Effector memory CD8-positive, alpha-beta T cell (primary cell): Measurements from ENCODE around the gene CSK.

Experiments used
- ATAC-seq: fragments of 150-1000 bp; cut with Tn5 transposase; replicated peaks from 2 replicates; pipeline ENCODE4 v1.10.0; 2021; ENCODE audit warnings: mild to moderate bottlenecking, moderate library complexity
- DNase-seq, 3 experiments: peaks; one replicate each; pipeline ENCODE4 v3.0.0; 2021
- H3K27ac Mint-ChIP-seq, 2 donors: one replicate each; pipeline ENCODE4 v1.8.0; 2022; ENCODE audit warnings: mild to moderate bottlenecking in 2 of 2, mixed read lengths in 2 of 2, moderate library complexity in 2 of 2
- H3K27me3 Mint-ChIP-seq, 2 donors: one replicate each; pipeline ENCODE4 v1.8.0; 2022; ENCODE audit warnings: mixed read lengths in 2 of 2
- H3K36me3 Mint-ChIP-seq: one replicate; pipeline ENCODE4 v1.8.0; 2022; ENCODE audit warnings: mild to moderate bottlenecking, moderate library complexity, mixed read lengths; ENCODE audit not compliant: insufficient read depth
- H3K4me1 Mint-ChIP-seq, 2 donors: one replicate each; pipeline ENCODE4 v1.8.0; 2022; ENCODE audit warnings: low read depth in 2 of 2, mixed read lengths in 2 of 2
- H3K4me3 Mint-ChIP-seq, 2 donors: one replicate each; pipeline ENCODE4 v1.8.0; 2022; ENCODE audit warnings: mild to moderate bottlenecking in 2 of 2, mixed read lengths in 2 of 2, moderate library complexity in 2 of 2
- H3K9me3 Mint-ChIP-seq, 2 donors: one replicate each; pipeline ENCODE4 v1.8.0; 2022; ENCODE audit warnings: mixed read lengths in 2 of 2

CSK gene

GRCh38 chr15:74776821-74777768 lies 4.8 kb upstream of the CSK start:
- Mint-ChIP-seq H3K27ac (peak overlapping the region; percentile 99), H3K36me3 (peaks cover 25% of the 10 kb centered on the region), H3K27me3 (no peaks in the 10 kb centered on the region), H3K9me3 (no peaks in the 10 kb centered on the region), H3K4me3 (peak overlapping the region; percentile 80 to 98), H3K4me1 (peaks cover 49 to 53% of the 10 kb centered on the region in 2 donors)
- DNase-seq: peak; percentile 52 to 59 (median 55)
- peak; percentile 56 for ATAC-seq

DNA sequence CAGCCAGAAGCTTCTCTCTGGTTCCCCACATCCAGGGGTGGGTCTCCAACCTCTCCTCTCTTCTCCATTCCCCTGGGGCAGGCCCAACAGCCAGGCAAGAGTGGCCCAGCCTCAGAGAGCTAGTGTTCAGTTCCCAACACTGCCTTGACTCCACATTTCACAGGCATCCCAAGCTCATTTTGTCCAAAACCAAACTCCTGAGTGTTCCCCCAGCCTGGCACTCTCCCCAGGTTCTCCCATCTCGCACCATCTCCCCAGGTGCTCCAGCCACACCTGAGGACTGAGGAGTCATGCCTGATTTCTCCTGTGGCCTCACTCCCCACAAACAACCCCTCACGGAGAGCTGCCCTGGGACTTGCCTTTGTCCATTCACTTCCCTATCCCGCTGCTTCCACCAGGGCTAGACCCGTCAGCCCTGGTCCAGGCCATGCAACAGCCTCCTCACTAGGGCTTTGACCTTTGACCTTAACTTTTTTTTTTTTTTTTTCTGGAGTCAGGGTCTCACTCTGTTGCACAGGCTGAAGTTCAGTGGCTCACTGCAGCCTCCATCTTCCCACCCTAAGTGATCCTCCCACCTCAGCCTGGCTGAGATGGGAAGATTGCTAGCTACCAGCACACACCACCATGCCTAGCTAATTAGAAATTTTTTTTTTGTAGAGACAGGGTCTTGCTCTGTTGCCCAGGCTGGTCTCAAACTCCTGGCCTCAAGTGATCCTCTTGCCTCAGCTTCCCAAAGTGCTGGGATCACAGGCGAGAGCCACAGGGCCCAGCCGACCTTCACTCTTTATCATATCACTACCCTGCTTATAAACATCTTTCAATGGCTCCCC lies 3.9 kb upstream of the CSK start:
- Mint-ChIP-seq H3K27me3 (no peaks in the 10 kb centered on the region), H3K4me3 (peak overlapping the region; percentile 80 to 98), H3K27ac (peak overlapping the region; percentile 99), H3K9me3 (no peaks in the 10 kb centered on the region), H3K36me3 (peaks cover 29% of the 10 kb centered on the region), H3K4me1 (peaks cover 50 to 56% of the 10 kb centered on the region in 2 donors)
- no peak for ATAC-seq
- DNase-seq: no peak

- no peaks in the 10 kb centered on the region for H3K27me3 Mint-ChIP-seq
- H3K36me3 Mint-ChIP-seq: peaks cover 32% of the 10 kb centered on the region
- DNase-seq (no peak), ATAC-seq (no peak)
- H3K9me3 Mint-ChIP-seq: no peaks in the 10 kb centered on the region
- peaks cover 56 to 61% of the 10 kb centered on the region in 2 donors for H3K4me1 Mint-ChIP-seq
- H3K4me3 Mint-ChIP-seq: peak overlapping the region; percentile 80 to 98
- H3K27ac Mint-ChIP-seq: peak overlapping the region; percentile 99
Observed at GRCh38 chr15:74778599-74778970, 3.3 kb upstream of the CSK start.

DNA sequence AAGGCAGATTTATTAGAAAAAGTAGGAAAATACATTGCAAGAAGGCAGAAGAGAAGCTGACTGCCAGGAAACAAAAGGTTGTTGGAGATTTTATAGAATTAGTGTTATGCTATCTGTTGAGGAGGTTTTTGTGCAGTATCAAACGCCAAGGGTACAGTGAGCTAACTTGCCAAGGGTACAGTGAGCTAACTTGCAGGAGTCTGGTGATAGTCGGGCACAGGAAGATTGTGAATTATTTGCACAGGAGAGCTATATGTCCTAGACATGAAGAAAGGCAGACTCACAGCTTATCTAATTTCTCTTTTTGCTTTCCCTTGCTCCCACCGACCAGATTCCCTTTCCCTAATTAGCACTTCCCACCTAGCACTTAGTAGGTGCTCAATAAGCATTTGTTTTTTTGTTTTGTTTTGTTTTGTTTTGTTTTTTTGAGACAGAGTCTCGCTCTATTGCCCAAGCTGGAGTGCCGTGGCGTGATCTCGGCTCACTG lies 2.7 kb upstream of the CSK start:
- peak overlapping the region; percentile 80 to 98 for H3K4me3 Mint-ChIP-seq
- H3K36me3 Mint-ChIP-seq: peaks cover 37% of the 10 kb centered on the region
- H3K27ac Mint-ChIP-seq: peak overlapping the region; percentile 99
- no peaks in the 10 kb centered on the region for H3K9me3 Mint-ChIP-seq
- peaks cover 61 to 66% of the 10 kb centered on the region in 2 donors for H3K4me1 Mint-ChIP-seq
- no peak for ATAC-seq
- no peak for DNase-seq
- no peaks in the 10 kb centered on the region for H3K27me3 Mint-ChIP-seq

GRCh38 chr15:74780523-74781430 lies 1.1 kb upstream of the CSK start:
- no peaks in the 10 kb centered on the region for H3K27me3 Mint-ChIP-seq
- peaks cover 76 to 79% of the 10 kb centered on the region in 2 donors for H3K4me1 Mint-ChIP-seq
- H3K4me3 Mint-ChIP-seq: peak overlapping the region; percentile 80 to 98
- ATAC-seq (peak; percentile 23), DNase-seq (no peak)
- peak overlapping the region; percentile 92 to 99 for H3K27ac Mint-ChIP-seq
- H3K9me3 Mint-ChIP-seq: no peaks in the 10 kb centered on the region
- H3K36me3 Mint-ChIP-seq: peaks cover 53% of the 10 kb centered on the region

- peak overlapping the region; percentile 80 to 82 for H3K4me3 Mint-ChIP-seq
- no peaks in the 10 kb centered on the region for H3K9me3 Mint-ChIP-seq
- peaks cover 78 to 83% of the 10 kb centered on the region in 2 donors for H3K4me1 Mint-ChIP-seq
- DNase-seq (peak; percentile 56 to 61 (median 60)), ATAC-seq (peak; percentile 35)
- H3K27me3 Mint-ChIP-seq: no peaks in the 10 kb centered on the region
- peak overlapping the region; percentile 82 to 90 for H3K27ac Mint-ChIP-seq
- peaks cover 65% of the 10 kb centered on the region for H3K36me3 Mint-ChIP-seq
Observed at GRCh38 chr15:74782259-74783071, 585 bp downstream of the CSK start.

DNA sequence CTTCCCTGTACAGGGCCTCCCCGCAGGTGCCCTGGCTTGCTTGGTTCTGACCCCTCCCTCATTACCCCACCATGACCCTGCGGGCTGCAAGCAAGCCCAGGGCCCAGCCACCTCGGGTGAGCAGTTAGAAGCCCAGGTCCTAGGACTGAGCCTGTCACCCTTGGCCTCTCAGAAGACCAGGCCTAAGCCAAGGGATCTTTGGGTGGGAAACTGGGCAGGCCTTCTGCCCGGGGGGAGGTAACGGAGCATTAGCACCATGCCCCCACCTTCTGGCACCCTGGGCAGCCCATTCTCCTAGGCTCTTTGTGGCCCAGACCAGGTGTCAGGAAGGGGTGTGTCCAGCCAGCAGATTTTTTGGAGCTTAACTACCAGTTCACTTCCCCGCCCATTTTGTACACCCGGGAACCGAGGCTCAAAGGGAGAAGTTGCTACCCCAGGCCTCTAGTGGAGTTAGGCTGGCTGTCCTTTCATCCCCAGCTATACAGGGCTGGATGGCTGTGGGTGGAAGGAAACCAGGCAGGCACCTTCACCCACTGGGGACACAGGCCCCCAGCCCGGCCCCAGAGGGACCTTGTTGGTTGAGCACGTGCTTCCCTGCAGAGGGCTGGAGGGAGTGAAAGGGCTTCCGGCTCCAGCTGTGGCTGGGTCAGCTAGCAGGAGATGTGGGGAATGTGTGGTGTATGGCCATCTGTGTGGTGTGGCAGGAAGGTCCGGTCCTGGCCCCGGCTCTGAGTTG lies 1.4 kb downstream of the CSK start:
- Mint-ChIP-seq H3K9me3 (no peaks in the 10 kb centered on the region), H3K27ac (peak overlapping the region; percentile 82 to 90), H3K4me1 (peaks cover 78 to 83% of the 10 kb centered on the region in 2 donors), H3K4me3 (peak overlapping the region; percentile 80 to 82), H3K27me3 (no peaks in the 10 kb centered on the region), H3K36me3 (peaks cover 71% of the 10 kb centered on the region)
- DNase-seq (no peak), ATAC-seq (no peak)

DNA sequence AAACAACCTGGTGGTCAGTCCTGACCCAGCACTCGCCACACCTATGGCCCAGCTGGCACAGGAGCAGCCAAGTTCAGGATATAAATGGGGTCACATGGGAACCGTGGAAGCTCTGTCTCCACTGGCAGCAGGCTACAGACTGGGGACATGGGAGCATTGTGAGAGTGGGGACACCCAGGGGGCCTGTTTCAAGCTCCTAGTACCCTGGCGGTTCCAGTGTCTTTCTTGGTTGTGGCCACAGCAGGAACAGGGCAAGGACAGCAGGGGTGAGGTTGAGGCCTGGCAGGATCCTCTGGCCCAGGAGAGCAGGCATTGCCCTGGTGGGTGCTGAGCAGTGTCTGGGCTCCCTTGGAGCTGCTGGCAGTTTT lies 1.9 kb downstream of the CSK start:
- peaks cover 77 to 83% of the 10 kb centered on the region in 2 donors for H3K4me1 Mint-ChIP-seq
- H3K4me3 Mint-ChIP-seq: peak overlapping the region; percentile 80 to 82
- peak overlapping the region; percentile 82 to 90 for H3K27ac Mint-ChIP-seq
- DNase-seq (no peak), ATAC-seq (no peak)
- no peaks in the 10 kb centered on the region for H3K9me3 Mint-ChIP-seq
- H3K27me3 Mint-ChIP-seq: no peaks in the 10 kb centered on the region
- peaks cover 74% of the 10 kb centered on the region for H3K36me3 Mint-ChIP-seq

- DNase-seq (no peak), ATAC-seq (no peak)
- H3K36me3 Mint-ChIP-seq: peaks cover 82% of the 10 kb centered on the region
- peak overlapping the region; percentile 80 to 82 for H3K4me3 Mint-ChIP-seq
- H3K4me1 Mint-ChIP-seq: peaks cover 76 to 83% of the 10 kb centered on the region in 2 donors
- no peaks in the 10 kb centered on the region for H3K27me3 Mint-ChIP-seq
- H3K9me3 Mint-ChIP-seq: no peaks in the 10 kb centered on the region
- H3K27ac Mint-ChIP-seq: peak overlapping the region; percentile 82 to 90
Observed at GRCh38 chr15:74784426-74785193, 2.7 kb downstream of the CSK start.

DNA sequence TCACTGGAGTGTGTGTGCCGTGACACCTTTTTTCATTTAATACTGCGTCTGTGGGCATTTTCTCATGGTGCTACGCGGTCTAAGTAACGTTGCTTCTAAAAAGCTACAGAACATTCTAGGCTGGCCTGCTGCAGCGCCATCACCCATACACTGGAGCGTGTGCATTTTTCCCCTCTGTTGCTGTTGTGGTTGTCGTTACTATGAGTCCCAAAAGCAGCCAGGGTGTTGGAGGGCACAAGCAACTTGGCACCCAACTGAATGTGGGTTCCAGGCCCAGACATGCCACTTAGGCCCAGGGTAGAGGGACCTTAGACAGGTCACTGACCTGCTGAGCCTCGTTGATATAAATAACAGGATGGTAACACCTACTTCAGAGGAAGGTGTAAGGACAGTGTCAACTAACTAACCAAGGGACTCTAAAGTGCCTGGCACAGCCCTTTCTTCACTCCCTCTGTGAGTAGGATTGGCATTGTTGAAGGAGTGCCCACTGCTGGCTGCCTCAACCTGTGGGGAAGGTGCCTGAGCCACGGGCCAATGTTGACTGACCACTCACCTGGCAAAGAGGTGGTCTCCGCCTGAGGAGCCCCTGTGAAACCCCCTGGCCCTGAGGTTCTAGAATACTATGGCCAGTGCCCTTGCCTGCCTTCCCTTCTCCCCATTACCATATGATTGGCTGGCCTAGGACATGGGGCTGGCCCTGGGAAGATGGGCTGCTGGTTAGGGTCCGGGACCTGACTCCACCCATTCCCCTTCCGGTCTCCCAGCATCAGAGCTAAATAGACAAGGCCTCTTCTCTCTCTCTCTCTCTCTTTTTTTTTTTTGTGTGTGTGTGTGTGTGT lies 3.5 kb downstream of the CSK start:
- DNase-seq (peak in 1 of 3 experiments; percentile 37), ATAC-seq (peak; percentile 2)
- peaks cover 73 to 79% of the 10 kb centered on the region in 2 donors for H3K4me1 Mint-ChIP-seq
- peaks cover 87% of the 10 kb centered on the region for H3K36me3 Mint-ChIP-seq
- no peaks in the 10 kb centered on the region for H3K9me3 Mint-ChIP-seq
- peak overlapping the region; percentile 82 to 90 for H3K27ac Mint-ChIP-seq
- H3K27me3 Mint-ChIP-seq: no peaks in the 10 kb centered on the region
- peak overlapping the region; percentile 80 to 82 for H3K4me3 Mint-ChIP-seq
